Neuronal stem cell (in vitro differentiated cells): ENCODE measurements around the gene TMEM95.

ENCODE experiments used
- DNase-seq: peaks from one replicate; pipeline ENCODE4 v3.0.0-alpha.2; 2013; ENCODE audit warnings: low spot score
- H2AFZ ChIP-seq: one replicate; pipeline ENCODE4 v1.6.1; 2013; ENCODE audit warnings: mild to moderate bottlenecking, low read length, inconsistent platforms
- H2AK5ac ChIP-seq: 2 replicates; pipeline ENCODE4 v1.6.1; 2013; ENCODE audit warnings: low read depth, mild to moderate bottlenecking, inconsistent platforms, low read length, moderate library complexity, mixed read lengths
- H2BK120ac ChIP-seq: 2 replicates; pipeline ENCODE4 v1.6.1; 2013; ENCODE audit warnings: low read depth, mild to moderate bottlenecking, inconsistent platforms, low read length, moderate library complexity, mixed read lengths
- H2BK12ac ChIP-seq: one replicate; pipeline ENCODE4 v1.6.1; 2013; ENCODE audit warnings: low read length, inconsistent platforms
- H2BK15ac ChIP-seq: 2 replicates; pipeline ENCODE4 v1.6.1; 2013; ENCODE audit warnings: mild to moderate bottlenecking, low read length, inconsistent platforms, mixed read lengths
- H2BK5ac ChIP-seq: one replicate; pipeline ENCODE4 v1.6.1; 2013; ENCODE audit warnings: inconsistent platforms, mild to moderate bottlenecking, low read length, moderate library complexity
- H3K14ac ChIP-seq: one replicate; pipeline ENCODE4 v1.6.1; 2013; ENCODE audit warnings: low read length, inconsistent platforms
- H3K18ac ChIP-seq: 2 replicates; pipeline ENCODE4 v1.6.1; 2013; ENCODE audit warnings: low read length, inconsistent platforms
- H3K23ac ChIP-seq: 2 replicates; pipeline ENCODE4 v1.6.1; 2013; ENCODE audit warnings: low read depth, mild to moderate bottlenecking, mixed read lengths, low read length, inconsistent platforms; ENCODE audit not compliant: poor library complexity
- H3K27ac ChIP-seq: replicated peaks from 3 replicates; pipeline ENCODE4 v1.5.1; 2013; ENCODE audit warnings: low read length, inconsistent platforms
- H3K27me3 ChIP-seq, 3 experiments: 2 replicates each; pipeline ENCODE4 v1.6.1; 2013; ENCODE audit warnings: low read length in 3 of 3, mild to moderate bottlenecking in 2 of 3, inconsistent platforms in 1 of 3, low read depth in 1 of 3, mixed read lengths in 1 of 3, moderate library complexity in 1 of 3; ENCODE audit not compliant: control insufficient read depth in 3 of 3, insufficient read depth in 3 of 3
- H3K36me3 ChIP-seq, 2 donors: replicated peaks in 1 of 2; 2 replicates each; pipeline ENCODE4 v1.6.1; 2013; ENCODE audit warnings: low read length in 2 of 2; ENCODE audit not compliant: control insufficient read depth in 2 of 2, insufficient read depth in 2 of 2
- H3K4ac ChIP-seq: 2 replicates; pipeline ENCODE4 v1.6.1; 2013; ENCODE audit warnings: inconsistent platforms, mild to moderate bottlenecking, low read length, moderate library complexity
- H3K4me1 ChIP-seq, 2 donors: 1 replicate in 1 of 2; 2 replicates in 1 of 2; pipeline ENCODE4 v1.6.1; 2013; ENCODE audit warnings: low read length in 2 of 2, low read depth in 1 of 2; ENCODE audit not compliant: control insufficient read depth in 2 of 2, insufficient read depth in 1 of 2
- H3K4me2 ChIP-seq: one replicate; pipeline ENCODE4 v1.6.1; 2013; ENCODE audit warnings: mild to moderate bottlenecking, low read length, inconsistent platforms; ENCODE audit not compliant: insufficient read depth, poor library complexity, severe bottlenecking
- H3K4me3 ChIP-seq, 2 donors: 2 replicates each; pipeline ENCODE4 v1.5.1; 2013; ENCODE audit warnings: low read length in 2 of 2, mild to moderate bottlenecking in 2 of 2, inconsistent platforms in 1 of 2, moderate library complexity in 1 of 2
- H3K79me1 ChIP-seq: one replicate; pipeline ENCODE4 v1.6.1; 2013; ENCODE audit warnings: low read depth, mild to moderate bottlenecking, inconsistent platforms, low read length, moderate library complexity
- H3K9ac ChIP-seq: one replicate; pipeline ENCODE4 v1.6.1; 2013; ENCODE audit warnings: mild to moderate bottlenecking, low read depth, low read length, inconsistent platforms; ENCODE audit not compliant: poor library complexity
- H3K9me3 ChIP-seq, 2 donors: replicated peaks in 1 of 2; 2 replicates each; pipeline versions ENCODE3 to v1.6.1; 2013; ENCODE audit warnings: low read length in 2 of 2, mild to moderate bottlenecking in 2 of 2, inconsistent platforms in 1 of 2, low read depth in 1 of 2, mixed read lengths in 1 of 2, moderate library complexity in 1 of 2; ENCODE audit not compliant: control insufficient read depth in 2 of 2, insufficient read depth in 1 of 2
- H4K8ac ChIP-seq: one replicate; pipeline ENCODE4 v1.6.1; 2013; ENCODE audit warnings: low read depth, mild to moderate bottlenecking, inconsistent platforms, low read length, moderate library complexity
- H4K91ac ChIP-seq: one replicate; pipeline ENCODE4 v1.6.1; 2013; ENCODE audit warnings: low read length, low read depth, mild to moderate bottlenecking, inconsistent platforms; ENCODE audit not compliant: poor library complexity
- WGBS, 2 donors: extraction: QIAGEN DNeasy Blood & Tissue Kit; methylation state at CpG; one replicate each; pipeline ENCODE4 v1.1.7; 2013; ENCODE audit warnings: missing lambda C conversion rate in 2 of 2, mixed read lengths in 1 of 2; ENCODE audit not compliant: insufficient read length in 2 of 2, insufficient replicate concordance in 1 of 2; ENCODE audit errors: extremely low coverage in 2 of 2; 5-methylcytosine and 5-hydroxymethylcytosine counted together

The TMEM95 gene

DNA sequence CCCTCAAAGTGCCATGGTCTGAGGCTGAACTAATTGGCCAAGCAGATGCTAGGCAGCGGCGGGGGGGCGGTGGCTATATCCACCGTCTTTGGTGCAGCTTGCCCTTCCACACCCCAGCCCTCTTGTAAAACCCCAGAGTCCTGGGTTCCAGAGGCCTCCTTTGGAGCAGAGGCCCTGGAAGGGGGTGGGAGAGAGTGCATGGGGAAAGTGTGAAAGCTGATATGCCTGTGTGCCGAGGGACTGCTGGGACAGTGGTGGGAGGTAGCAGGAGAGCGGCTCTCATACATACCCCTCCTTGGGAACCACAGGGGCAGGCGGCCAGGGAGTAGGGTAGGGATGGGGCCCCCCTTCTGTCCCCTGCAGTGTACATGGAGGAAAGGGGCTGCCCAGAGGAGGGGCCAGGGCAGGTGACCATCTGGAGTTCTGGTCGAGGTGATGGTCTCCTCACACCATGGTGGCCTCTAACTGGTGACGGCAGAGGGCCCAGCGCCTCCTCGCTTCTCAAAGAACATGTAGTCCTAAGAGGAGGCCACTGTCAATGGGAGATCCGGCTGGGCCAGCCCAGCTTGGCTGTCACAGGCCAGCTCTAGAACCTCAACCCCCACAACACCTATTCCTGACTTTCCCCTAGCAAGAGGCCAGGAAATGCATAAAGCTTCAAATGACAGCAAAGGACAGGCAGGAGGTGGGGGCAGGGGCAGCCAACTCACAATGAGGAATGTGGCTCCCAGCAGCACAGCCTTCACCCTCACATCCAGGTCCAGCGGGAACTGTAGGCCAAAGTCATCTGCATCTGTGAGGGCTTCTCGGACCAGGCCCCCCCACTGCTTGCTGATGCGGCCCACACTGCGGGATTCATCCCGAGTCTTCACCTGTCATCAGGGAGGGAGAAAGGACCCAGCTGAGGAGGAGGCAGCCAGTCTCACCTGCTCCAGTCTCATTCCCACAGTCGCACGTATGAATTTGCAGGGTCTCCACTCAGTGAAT lies 35.3 kb downstream of the TMEM95 start:
- no peak overlapping the region for H2AFZ ChIP-seq
- H3K9ac ChIP-seq = no peak overlapping the region
- no peak overlapping the region for H3K14ac ChIP-seq
- H2BK120ac ChIP-seq = no peak overlapping the region
- H3K79me1 ChIP-seq = no peaks in the 10 kb centered on the region
- no peak overlapping the region for H3K23ac ChIP-seq
- H3K9me3 ChIP-seq = no peaks in the 10 kb centered on the region
- no CpG with 5 or more reads among the region's 19 CpGs for WGBS, 2 donors
- no peak overlapping the region for H3K27ac ChIP-seq
- H2BK12ac ChIP-seq = no peak overlapping the region
- no peak overlapping the region for H2AK5ac ChIP-seq
- no peak for DNase-seq
- H3K18ac ChIP-seq = no peak overlapping the region
- H3K4me3 ChIP-seq = no peak overlapping the region
- H3K4ac ChIP-seq = no peak overlapping the region
- H4K8ac ChIP-seq = no peak overlapping the region
- H3K27me3 ChIP-seq = no peaks in the 10 kb centered on the region
- H2BK15ac ChIP-seq = no peak overlapping the region
- no peak overlapping the region for H4K91ac ChIP-seq
- no peak overlapping the region for H2BK5ac ChIP-seq
- peaks cover 3 to 7% of the 10 kb centered on the region in 2 donors for H3K4me1 ChIP-seq
- H3K36me3 ChIP-seq = peaks cover 13 to 38% of the 10 kb centered on the region in 2 donors
- no peak overlapping the region for H3K4me2 ChIP-seq

DNA sequence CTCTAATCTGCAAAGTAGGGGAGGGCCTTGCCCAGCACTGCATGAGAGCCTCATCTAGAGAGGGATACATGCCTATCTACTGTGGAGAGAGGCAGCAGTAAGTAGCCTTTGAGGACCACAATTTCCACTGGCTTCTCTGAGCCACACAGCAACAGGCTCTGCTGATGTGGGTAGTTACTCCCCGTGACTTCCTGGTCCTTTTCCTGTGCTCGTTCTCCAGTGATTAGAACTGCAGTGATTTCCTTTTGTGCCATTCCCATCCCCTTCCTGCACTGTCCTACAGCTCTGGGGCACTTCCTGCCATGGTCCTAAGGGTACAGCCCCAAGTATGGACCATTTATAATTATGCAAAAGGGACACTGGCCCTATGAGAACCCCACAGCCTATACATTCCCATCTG lies 36.4 kb downstream of the TMEM95 start:
- H3K14ac ChIP-seq = no peak overlapping the region
- H3K4ac ChIP-seq = no peak overlapping the region
- no peak for DNase-seq
- H3K18ac ChIP-seq = no peak overlapping the region
- no peak overlapping the region for H4K91ac ChIP-seq
- no peak overlapping the region for H2AK5ac ChIP-seq
- no peak overlapping the region for H3K27ac ChIP-seq
- H2BK12ac ChIP-seq = no peak overlapping the region
- H3K4me3 ChIP-seq = no peak overlapping the region
- no peak overlapping the region for H3K4me2 ChIP-seq
- H3K9me3 ChIP-seq = peaks cover 0 to 1% of the 10 kb centered on the region in 2 donors
- H4K8ac ChIP-seq = no peak overlapping the region
- H3K79me1 ChIP-seq = no peaks in the 10 kb centered on the region
- no peak overlapping the region for H2BK120ac ChIP-seq
- H3K9ac ChIP-seq = no peak overlapping the region
- peaks cover 3 to 7% of the 10 kb centered on the region in 2 donors for H3K4me1 ChIP-seq
- no peak overlapping the region for H2BK15ac ChIP-seq
- H3K27me3 ChIP-seq = no peaks in the 10 kb centered on the region
- H2BK5ac ChIP-seq = no peak overlapping the region
- peaks cover 13 to 38% of the 10 kb centered on the region in 2 donors for H3K36me3 ChIP-seq
- no CpG with 5 or more reads among the region's 2 CpGs for WGBS, 2 donors
- H3K23ac ChIP-seq = no peak overlapping the region
- H2AFZ ChIP-seq = no peak overlapping the region

DNA sequence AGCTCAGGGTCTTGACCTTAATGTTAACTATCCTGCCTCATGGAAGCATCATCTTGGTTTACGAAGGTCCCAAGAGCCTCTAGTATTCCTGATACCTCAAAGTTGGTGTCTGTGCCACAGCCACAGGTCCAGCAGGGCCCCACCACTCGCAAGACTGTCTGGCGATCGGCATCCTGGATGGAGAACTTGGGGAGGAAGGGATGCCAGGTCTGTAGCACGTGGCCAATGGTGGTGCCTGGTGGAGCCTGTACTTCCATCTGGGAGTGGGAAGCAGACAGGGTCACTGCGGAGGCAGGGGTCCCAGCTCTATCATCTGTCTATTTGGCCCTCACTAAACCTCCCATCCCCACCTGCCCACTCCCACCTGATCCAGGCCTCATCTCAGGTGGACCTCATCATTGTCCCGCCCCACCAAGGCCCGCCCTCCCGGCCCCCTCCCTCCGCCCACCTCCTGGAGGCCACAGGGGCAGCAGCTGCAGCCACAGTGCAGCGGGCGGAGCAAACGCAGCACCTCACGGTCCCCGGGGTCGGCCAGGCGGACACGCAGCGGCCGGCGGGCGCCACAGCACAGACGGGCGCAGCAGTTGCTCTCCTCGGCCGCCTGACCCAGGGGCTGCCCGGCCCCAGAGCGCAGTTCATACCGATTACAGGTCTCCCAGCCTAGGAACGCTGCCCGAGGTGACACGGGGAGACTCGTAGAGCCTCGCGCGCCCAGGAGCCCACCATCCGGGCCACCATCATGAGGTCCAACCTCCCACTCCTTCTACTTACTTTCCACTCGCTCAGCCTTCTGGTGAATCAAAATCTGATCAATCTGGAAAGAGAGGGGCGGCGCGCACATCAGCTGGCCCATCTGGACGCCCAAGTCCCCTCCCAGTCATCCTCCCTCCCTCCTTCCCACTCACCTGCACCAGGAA lies 38.0 kb downstream of the TMEM95 start:
- H2BK15ac ChIP-seq = no peak overlapping the region
- peaks cover 3 to 7% of the 10 kb centered on the region in 2 donors for H3K4me1 ChIP-seq
- H4K91ac ChIP-seq = no peak overlapping the region
- H2BK12ac ChIP-seq = no peak overlapping the region
- WGBS, 2 donors = no CpG with 5 or more reads among the region's 42 CpGs
- no peak overlapping the region for H3K9ac ChIP-seq
- H3K27ac ChIP-seq = no peak overlapping the region
- no peak overlapping the region for H2BK5ac ChIP-seq
- peaks cover 13 to 38% of the 10 kb centered on the region in 2 donors for H3K36me3 ChIP-seq
- H2AFZ ChIP-seq = no peak overlapping the region
- DNase-seq = no peak
- H3K23ac ChIP-seq = peak overlapping the region; percentile 21
- H3K9me3 ChIP-seq = peaks cover 0 to 1% of the 10 kb centered on the region in 2 donors
- H3K79me1 ChIP-seq = no peaks in the 10 kb centered on the region
- peak overlapping the region; percentile 94 for H3K18ac ChIP-seq
- H2AK5ac ChIP-seq = peak overlapping the region; percentile 83
- H2BK120ac ChIP-seq = no peak overlapping the region
- H3K4me2 ChIP-seq = peak overlapping the region; percentile 99
- no peak overlapping the region for H3K14ac ChIP-seq
- H4K8ac ChIP-seq = no peak overlapping the region
- H3K27me3 ChIP-seq = no peaks in the 10 kb centered on the region
- H3K4ac ChIP-seq = no peak overlapping the region
- peak overlapping the region; percentile 56 to 88 for H3K4me3 ChIP-seq
